GM19438 (cell line): Measurements from ENCODE around the gene NR4A3.
A peak's percentile ranks its signal among the peaks of the same experiment; 100 is the strongest.

Experiments used
- ATAC-seq: cut with Tn5 transposase; IDR thresholded peaks from one replicate; pipeline ENCODE4 v1.9.1; 2021; ENCODE audit warnings: low read depth; ENCODE audit not compliant: unreplicated experiment

NR4A3 gene

GRCh38 chr9:99867968-99868367 lies 46.3 kb downstream of the NR4A3 start:
- no peak for ATAC-seq

- peak; percentile 67 for ATAC-seq
These were observed 47.2 kb downstream of the NR4A3 start for GRCh38 chr9:99868845-99869244.

GRCh38 chr9:99870126-99870525 lies 48.4 kb downstream of the NR4A3 start:
- ATAC-seq: no peak

- ATAC-seq: no peak
These were observed 51.8 kb downstream of the NR4A3 start for GRCh38 chr9:99873531-99873930.

- ATAC-seq: no peak
These were observed 52.4 kb downstream of the NR4A3 start for GRCh38 chr9:99873943-99874584.

GRCh38 chr9:99876190-99876589 lies 54.5 kb downstream of the NR4A3 start:
- no peak for ATAC-seq

- ATAC-seq: no peak
These were observed 57.0 kb downstream of the NR4A3 start for GRCh38 chr9:99878651-99879050.

- ATAC-seq: no peak
These were observed 60.1 kb downstream of the NR4A3 start for GRCh38 chr9:99881769-99882168.

GRCh38 chr9:99885747-99886146 lies 64.1 kb downstream of the NR4A3 start:
- ATAC-seq: no peak

GRCh38 chr9:99889120-99889519 lies 67.4 kb downstream of the NR4A3 start:
- ATAC-seq: no peak

GRCh38 chr9:99894826-99895225 lies 73.1 kb downstream of the NR4A3 start:
- no peak for ATAC-seq

- no peak for ATAC-seq
These were observed 73.8 kb downstream of the NR4A3 start for GRCh38 chr9:99895510-99895909.

GRCh38 chr9:99896119-99896518 lies 74.4 kb downstream of the NR4A3 start:
- no peak for ATAC-seq

GRCh38 chr9:99903393-99903792 lies 81.7 kb downstream of the NR4A3 start:
- ATAC-seq: no peak

- ATAC-seq: no peak
These were observed 84.2 kb downstream of the NR4A3 start for GRCh38 chr9:99905833-99906402.

- peak; percentile 84 for ATAC-seq
These were observed 84.9 kb downstream of the NR4A3 start, which contains the start of gene STX17 for GRCh38 chr9:99906403-99907207. TSS of gene STX17 (plus strand) at chr9:99906654. CDS start at chr9:99915240, 8,586 bp downstream.

- ATAC-seq: no peak
These were observed 85.5 kb downstream of the NR4A3 start for GRCh38 chr9:99907208-99907532.

- no peak for ATAC-seq
These were observed 89.9 kb downstream of the NR4A3 start for GRCh38 chr9:99911600-99911999.
